SH-SY5Y (cell line): ENCODE results near the gene IFITM2.
"Not testable (repeated sequence)": the region's sequence is repeated elsewhere in the genome, so short reads cannot be mapped to it uniquely, and the experiment has no call there.

ENCODE experiments used
- GATA2 ChIP-seq: IDR thresholded peaks from 2 replicates; pipeline ENCODE4 v1.6.1; 2011; ENCODE audit warnings: mild to moderate bottlenecking, low read depth, low read length
- GATA3 ChIP-seq: IDR thresholded peaks from 2 replicates; pipeline ENCODE4 v1.6.1; 2011; ENCODE audit warnings: low read depth, mild to moderate bottlenecking, low read length, moderate library complexity

IFITM2 gene

GRCh38 chr11:307766-308708 is at the start of gene IFITM2:
Gene IFITM2 (plus strand): TSS chr11:307816. CDS start chr11:308193, 377 bp downstream.
- TF ChIP-seq GATA3, GATA2: not testable (repeated sequence)

DNA sequence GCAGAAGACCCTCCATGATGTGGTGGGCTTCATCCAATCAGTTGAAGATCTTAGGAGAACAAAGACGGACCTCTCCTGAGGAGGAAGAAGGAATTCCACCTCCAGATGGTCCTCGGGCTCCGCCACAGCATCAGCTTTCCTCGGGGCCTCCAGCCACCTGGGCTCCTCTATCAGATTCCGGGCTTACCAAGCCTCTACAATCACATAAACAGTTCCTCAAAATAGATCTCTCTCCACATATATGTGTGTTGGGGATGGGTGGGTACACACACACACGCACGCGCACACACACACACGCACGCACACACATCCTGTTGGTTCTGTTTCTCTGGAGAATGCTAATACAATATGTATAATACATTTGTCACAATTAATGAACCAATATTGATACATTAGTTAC is 48.2 kb upstream of the IFITM2 start:
- TF ChIP-seq GATA2: no peak
- no peak for TF ChIP-seq GATA3

DNA sequence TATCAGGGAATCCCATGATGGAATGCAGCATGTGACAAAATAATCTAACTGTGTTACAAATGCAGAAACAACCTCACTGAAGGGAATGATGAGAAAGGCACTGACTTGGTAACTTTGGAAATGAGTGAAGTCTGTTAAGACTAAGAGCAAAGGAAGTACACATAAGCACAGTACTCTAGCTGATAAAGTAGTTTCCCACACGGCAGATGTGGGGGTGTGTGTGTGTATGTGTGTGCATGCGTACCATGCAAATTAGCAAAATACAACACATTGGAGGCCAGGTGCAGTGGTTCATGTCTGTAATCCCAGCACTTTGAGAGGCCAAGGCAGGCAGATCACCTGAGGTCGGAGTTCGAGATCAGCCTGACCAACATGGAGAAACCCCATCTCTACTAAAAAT is 46.0 kb upstream of the IFITM2 start:
- TF ChIP-seq GATA3 (no peak), GATA2 (no peak)

DNA sequence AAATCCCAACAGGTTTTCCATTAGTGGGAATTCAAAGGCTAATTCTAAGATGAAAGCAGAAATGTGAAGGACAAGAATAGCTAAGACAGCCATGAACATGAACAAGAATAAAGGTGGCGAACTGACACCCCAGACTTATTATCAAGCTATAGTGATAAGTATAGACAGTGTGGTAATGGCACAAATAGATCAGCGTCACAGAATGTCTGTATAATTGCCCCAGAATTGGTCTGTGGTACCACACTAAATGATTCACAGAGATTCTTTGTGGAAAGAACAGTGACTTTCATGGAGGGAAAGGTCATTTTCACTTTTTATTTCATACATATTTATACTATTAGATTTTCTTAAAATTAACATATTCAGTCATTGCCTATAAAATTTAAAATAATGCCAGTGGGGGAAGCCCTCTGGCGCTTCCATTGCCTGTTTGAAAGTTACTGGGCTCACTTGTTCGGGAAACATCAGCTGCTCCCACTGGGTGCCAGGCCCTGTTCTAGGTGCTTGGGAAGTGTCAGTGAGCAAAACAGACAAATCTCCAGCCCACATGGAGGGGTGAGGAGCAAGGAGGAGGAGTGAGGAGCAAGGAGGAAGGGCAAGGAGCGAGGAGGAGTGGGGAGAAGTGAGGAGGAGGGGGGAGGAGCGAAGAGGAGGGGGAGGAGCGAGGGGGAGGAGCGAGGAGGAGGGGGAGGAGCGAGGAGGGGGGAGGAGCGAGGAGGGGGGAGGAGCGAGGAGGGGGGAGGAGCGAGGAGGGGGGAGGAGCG is 40.8 kb upstream of the IFITM2 start:
- TF ChIP-seq GATA2 (no peak), GATA3 (no peak)

GRCh38 chr11:267491-267994 is 40.1 kb upstream of the IFITM2 start:
- TF ChIP-seq GATA3: no peak
- TF ChIP-seq GATA2: no peak

DNA sequence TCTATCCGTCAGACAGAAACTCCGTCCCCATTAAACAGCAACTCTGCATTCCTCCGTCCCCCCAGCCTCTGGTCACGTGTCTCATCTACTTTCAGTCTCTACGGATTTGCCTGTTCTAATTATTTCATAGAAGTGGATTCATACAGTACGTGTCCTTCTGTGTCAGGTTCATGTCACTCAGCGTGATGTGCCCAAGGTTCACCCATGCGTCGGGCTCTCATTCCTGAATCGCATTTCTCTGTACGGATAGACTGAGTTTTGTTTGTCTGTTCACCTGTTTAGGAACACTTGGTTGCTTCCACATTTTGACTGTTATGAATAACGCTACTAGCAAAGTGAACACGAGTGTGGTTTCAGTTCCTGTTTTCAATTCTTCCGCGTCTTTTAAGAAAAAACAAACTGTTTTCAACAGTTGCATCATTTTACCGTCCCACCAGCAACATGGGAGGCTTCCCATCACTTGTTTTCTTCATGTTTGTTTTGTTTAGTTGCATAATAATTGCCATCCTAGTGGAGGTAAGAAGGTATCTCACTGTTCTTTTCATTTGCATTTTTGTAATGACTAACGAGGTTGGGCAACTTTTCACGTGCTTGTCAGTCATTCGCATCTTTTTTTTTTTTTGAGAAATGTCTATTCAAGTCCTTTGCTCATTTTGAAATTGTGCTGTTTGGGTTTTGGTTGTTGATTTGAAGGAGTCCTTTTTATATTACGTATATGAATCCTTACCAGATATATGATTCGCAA is 38.3 kb upstream of the IFITM2 start:
- no peak for TF ChIP-seq GATA3
- no peak for TF ChIP-seq GATA2

DNA sequence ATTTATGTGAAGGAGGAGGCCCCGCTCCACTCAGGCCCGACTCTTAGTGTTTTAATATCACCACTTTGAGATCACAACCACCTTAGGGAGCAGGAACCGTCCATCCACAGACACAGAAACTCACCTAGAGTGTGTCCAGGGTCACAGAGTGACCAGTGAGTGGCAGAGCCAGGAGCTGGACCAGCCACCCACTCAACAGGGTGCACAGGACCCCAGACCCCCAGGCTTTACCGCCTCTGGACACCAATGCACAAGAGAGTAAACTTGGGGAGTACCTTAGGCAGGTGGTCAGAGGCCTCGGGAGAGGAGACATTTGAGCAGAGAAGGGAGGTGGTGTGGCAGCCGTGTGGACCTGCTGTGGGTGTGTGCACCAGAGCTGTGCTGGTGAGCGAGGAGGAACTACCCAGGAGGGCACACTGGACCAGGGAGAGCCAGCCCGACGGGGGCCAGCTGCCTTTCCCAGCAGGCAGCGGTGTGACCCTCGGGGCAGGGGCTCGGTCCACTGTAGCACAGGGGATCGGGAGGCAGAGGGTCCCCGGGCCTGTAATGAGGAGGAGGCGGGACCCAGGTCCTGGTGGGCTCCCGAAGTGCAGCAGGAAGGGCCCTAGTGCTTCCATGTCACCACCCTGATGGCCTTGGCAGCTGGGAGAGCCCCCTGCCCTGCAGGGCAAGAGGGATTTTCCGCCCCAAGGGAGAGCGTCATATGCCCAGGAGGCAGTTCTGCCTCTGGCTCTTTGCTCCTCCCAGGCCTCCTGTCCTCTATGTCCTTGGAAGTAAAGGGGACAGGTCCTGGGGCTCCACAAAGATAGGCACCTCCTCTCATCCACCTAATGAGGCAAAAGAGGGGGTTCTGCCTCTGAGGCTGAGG is 36.9 kb upstream of the IFITM2 start:
- no peak for TF ChIP-seq GATA2
- TF ChIP-seq GATA3: no peak

DNA sequence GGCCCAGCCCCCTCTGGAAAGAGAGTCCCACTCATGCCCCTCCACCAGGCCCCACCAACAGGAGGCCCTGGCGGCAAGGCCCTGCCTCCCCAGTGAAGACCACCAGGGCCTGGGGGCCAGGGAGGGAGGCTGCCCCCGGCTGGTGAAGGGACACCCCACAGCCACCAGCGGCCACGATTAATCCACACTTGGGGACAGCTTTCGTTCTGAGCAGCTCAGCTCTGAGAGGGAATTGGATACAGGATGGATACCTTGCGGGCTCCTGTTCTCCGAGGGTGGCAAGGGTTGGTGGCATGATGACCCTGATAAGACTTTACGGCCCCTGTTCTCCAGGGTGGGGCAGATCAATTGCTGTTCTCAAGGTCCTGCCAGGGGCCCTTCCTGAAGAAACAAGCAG is 36.3 kb upstream of the IFITM2 start:
- TF ChIP-seq GATA3: no peak
- no peak for TF ChIP-seq GATA2

- TF ChIP-seq GATA3 (no peak), GATA2 (no peak)
These were observed 35.3 kb upstream of the IFITM2 start for GRCh38 chr11:272195-272930.

DNA sequence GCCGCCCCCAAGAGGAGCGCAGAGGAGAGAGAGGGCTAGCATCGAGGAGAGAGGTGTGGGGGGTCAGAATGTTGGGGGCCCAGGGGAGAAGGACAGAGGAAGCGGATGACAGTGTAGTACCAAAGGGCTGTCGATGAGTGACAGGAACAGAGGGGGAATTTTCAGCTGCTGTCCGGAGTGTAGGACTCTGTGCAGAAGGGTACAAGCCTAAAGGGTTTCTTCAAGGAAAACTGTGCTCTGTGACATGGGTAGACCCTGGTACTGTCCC is 34.8 kb upstream of the IFITM2 start:
- TF ChIP-seq GATA2 (no peak), GATA3 (no peak)

DNA sequence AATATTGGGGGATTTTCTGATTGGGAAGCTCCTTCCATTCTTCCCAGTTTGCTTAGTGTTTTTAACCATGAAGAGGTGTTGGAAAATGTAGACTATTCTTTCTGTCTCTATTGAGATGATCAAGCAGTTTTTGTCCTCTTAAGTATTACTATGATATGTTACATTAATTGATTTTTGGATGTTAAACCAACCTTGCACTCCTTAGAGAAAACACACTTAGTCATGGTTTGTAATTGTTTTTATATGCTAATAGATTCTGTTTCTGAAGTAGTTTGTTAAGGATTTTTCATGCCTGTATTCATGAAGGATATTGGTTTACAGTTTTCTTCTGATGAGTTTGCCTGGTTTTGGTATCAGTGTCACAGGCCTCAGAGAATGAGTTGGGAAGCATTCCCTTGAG is 31.4 kb upstream of the IFITM2 start:
- no peak for TF ChIP-seq GATA3
- no peak for TF ChIP-seq GATA2
